IMR-90 (cell line): Measurements from ENCODE around the gene TRAPPC10.

ENCODE experiments used
- BHLHE40 ChIP-seq: fragments of 150-350 bp; IDR thresholded peaks from 2 replicates; pipeline ENCODE4 v1.6.1; 2016; ENCODE audit warnings: mild to moderate bottlenecking, low read depth, low read length
- CTCF ChIP-seq: conservative IDR thresholded peaks from 2 replicates; pipeline ENCODE4 v1.5.1; 2012; ENCODE audit warnings: mild to moderate bottlenecking, low read depth, low read length, improper control_type of control experiment
- POLR2A ChIP-seq: IDR thresholded peaks from 2 replicates; pipeline ENCODE4 v1.6.1; 2012; ENCODE audit warnings: mild to moderate bottlenecking, low read depth, low read length
- SMC3 ChIP-seq: fragments of 150-350 bp; IDR thresholded peaks from 2 replicates; pipeline ENCODE4 v1.6.1; 2016; ENCODE audit warnings: low read depth, mild to moderate bottlenecking, antibody characterized with exemption, low read length, moderate library complexity
- USF2 ChIP-seq: fragments of 150-350 bp; IDR thresholded peaks from 2 replicates; pipeline ENCODE4 v1.6.1; 2017; ENCODE audit warnings: mild to moderate bottlenecking, antibody characterized with exemption, low read length, low read depth

GRCh38 chr21:44019568-44019958 is 7.5 kb downstream of the TRAPPC10 start:
- no peak for TF ChIP-seq SMC3
- no peak for TF ChIP-seq POLR2A
- TF ChIP-seq USF2, result no peak
- TF ChIP-seq CTCF, result no peak
- no peak for TF ChIP-seq BHLHE40
